Gastrocnemius medialis (tissue), 4 donors: ENCODE data around the gene PLS3.

ENCODE experiments used
- POLR2A ChIP-seq, 2 donors: fragments of 450-650 bp; IDR thresholded peaks; one replicate each; pipeline ENCODE4 v1.6.1; 2017; ENCODE audit warnings: antibody characterized with exemption in 2 of 2, mild to moderate bottlenecking in 2 of 2, moderate library complexity in 2 of 2
- TF ChIP-seq, protein P1 (sequence below), 5 experiments: fragments of 450-650 bp in 3 of 5; fragments of 200-600 bp in 2 of 5; sonication (generic) in 2 of 5; IDR thresholded peaks in 4 of 5; conservative IDR thresholded peaks in 1 of 5; 1 replicate in 4 of 5; 2 replicates in 1 of 5; pipeline ENCODE4 v1.5.1; 2016 to 2019; ENCODE audit warnings: antibody characterized with exemption in 5 of 5, mild to moderate bottlenecking in 3 of 5, moderate library complexity in 3 of 5

DNA sequence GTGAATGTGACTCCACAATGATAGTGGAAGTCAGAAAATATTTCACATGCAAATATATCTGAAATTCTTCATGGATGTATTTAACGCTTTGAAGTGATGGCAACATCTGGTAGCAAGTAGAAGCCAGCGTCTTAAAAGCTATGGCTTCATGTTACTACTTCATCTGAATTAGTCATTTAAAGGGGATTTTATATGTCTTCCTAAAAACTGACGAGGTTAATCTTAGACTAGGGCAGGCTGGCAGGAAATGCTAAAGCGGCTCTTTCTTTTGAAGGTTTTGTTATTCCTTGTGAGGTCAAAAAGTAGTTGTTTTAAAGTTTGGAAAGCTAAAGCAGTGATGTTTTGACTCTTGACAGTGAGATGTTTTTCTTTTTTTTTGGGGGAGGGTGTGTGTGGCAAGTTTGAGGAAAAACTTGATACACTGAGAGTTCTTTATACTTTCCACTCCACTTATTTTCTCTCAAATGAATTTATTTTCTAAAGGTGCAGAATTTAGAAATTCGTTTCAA, 22.6 kb downstream of the PLS3 start:
- TF ChIP-seq, protein P1, sequence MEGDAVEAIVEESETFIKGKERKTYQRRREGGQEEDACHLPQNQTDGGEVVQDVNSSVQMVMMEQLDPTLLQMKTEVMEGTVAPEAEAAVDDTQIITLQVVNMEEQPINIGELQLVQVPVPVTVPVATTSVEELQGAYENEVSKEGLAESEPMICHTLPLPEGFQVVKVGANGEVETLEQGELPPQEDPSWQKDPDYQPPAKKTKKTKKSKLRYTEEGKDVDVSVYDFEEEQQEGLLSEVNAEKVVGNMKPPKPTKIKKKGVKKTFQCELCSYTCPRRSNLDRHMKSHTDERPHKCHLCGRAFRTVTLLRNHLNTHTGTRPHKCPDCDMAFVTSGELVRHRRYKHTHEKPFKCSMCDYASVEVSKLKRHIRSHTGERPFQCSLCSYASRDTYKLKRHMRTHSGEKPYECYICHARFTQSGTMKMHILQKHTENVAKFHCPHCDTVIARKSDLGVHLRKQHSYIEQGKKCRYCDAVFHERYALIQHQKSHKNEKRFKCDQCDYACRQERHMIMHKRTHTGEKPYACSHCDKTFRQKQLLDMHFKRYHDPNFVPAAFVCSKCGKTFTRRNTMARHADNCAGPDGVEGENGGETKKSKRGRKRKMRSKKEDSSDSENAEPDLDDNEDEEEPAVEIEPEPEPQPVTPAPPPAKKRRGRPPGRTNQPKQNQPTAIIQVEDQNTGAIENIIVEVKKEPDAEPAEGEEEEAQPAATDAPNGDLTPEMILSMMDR (IDR thresholded peaks at IDR 0.05 in 4 of 5, conservative IDR thresholded peaks at IDR 0.05 in 1 of 5) = no peak
- no peak for TF ChIP-seq POLR2A (IDR thresholded peaks at IDR 0.05)
